Neural cell (in vitro differentiated cells): ENCODE results near the gene TASL. TPM values are rescaled to one million over a fixed set of nuclear protein-coding genes. Genes with fewer than 3 reads are reported as not detected.

Experiments
- H2AFZ ChIP-seq: fragments of 200-600, 300-800 bp; sonication (generic), shearing (Covaris generic); 2 replicates; pipeline ENCODE4 v1.6.0; 2014; ENCODE audit warnings: low read depth, mild to moderate bottlenecking, antibody characterized with exemption, low read length, moderate library complexity
- H3F3A ChIP-seq: fragments of 200-600 bp; shearing (Covaris generic); 2 replicates; pipeline ENCODE4 v1.6.1; 2016; ENCODE audit warnings: mild to moderate bottlenecking, moderate library complexity, mixed read lengths, antibody characterized with exemption, low read length; ENCODE audit not compliant: insufficient read depth, poor library complexity, severe bottlenecking
- H3K27ac ChIP-seq: fragments of 200-600, 300-800 bp; sonication (generic), shearing (Covaris generic); 2 replicates; pipeline ENCODE4 v1.5.1; 2014; ENCODE audit warnings: mild to moderate bottlenecking, low read length, moderate library complexity
- H3K27me3 ChIP-seq: fragments of 300-800, 200-600 bp; sonication (generic), shearing (Covaris generic); 2 replicates; pipeline ENCODE4 v1.6.0; 2014; ENCODE audit warnings: mild to moderate bottlenecking, low read depth, low read length, moderate library complexity; ENCODE audit not compliant: insufficient read depth
- H3K36me3 ChIP-seq: fragments of 300-800, 200-600 bp; sonication (generic), shearing (Covaris generic); 2 replicates; pipeline ENCODE4 v1.5.1; 2014; ENCODE audit warnings: mild to moderate bottlenecking, antibody characterized with exemption, low read length, moderate library complexity; ENCODE audit not compliant: insufficient read depth
- H3K4me2 ChIP-seq: fragments of 300-800, 200-600 bp; sonication (generic), shearing (Covaris generic); 2 replicates; pipeline ENCODE4 v1.6.0; 2014; ENCODE audit warnings: mild to moderate bottlenecking, low read length
- H3K4me3 ChIP-seq: fragments of 300-800, 200-600 bp; sonication (generic), shearing (Covaris generic); 2 replicates; pipeline ENCODE4 v1.5.1; 2014; ENCODE audit warnings: mild to moderate bottlenecking, low read length, moderate library complexity
- H3K79me2 ChIP-seq: fragments of 200-600 bp; shearing (Covaris generic); replicated peaks from 2 replicates; pipeline ENCODE4 v1.6.0; 2014; ENCODE audit warnings: mild to moderate bottlenecking, low read length, moderate library complexity; ENCODE audit not compliant: insufficient read depth
- H3K9ac ChIP-seq: fragments of 300-800, 200-600 bp; sonication (generic), shearing (Covaris generic); 2 replicates; pipeline ENCODE4 v1.6.1; 2016; ENCODE audit warnings: mild to moderate bottlenecking, low read length, mixed read lengths
- H3K9me2 ChIP-seq: fragments of 200-600 bp; shearing (Covaris generic); 2 replicates; pipeline ENCODE4 v1.6.1; 2016; ENCODE audit warnings: mild to moderate bottlenecking, low read length, mixed read lengths; ENCODE audit not compliant: insufficient read depth
- H3K9me3 ChIP-seq: fragments of 200-600, 300-800 bp; sonication (generic), shearing (Covaris generic); 2 replicates; pipeline ENCODE4 v1.6.1; 2016; ENCODE audit warnings: mild to moderate bottlenecking, mixed run types, low read length, moderate library complexity, mixed read lengths
- H4K20me1 ChIP-seq: fragments of 200-600 bp; shearing (Covaris generic); 2 replicates; pipeline ENCODE4 v1.6.1; 2016; ENCODE audit warnings: mild to moderate bottlenecking, mixed run types; ENCODE audit not compliant: insufficient read depth
- EP300 ChIP-seq: fragments of 450-650 bp; conservative IDR thresholded peaks from 2 replicates; pipeline ENCODE4 v1.6.1; 2014; ENCODE audit warnings: antibody characterized with exemption, mild to moderate bottlenecking, moderate library complexity; ENCODE audit not compliant: poor library complexity, severe bottlenecking
- EZH2 ChIP-seq: fragments of 200-600, 300-800 bp; shearing (Covaris generic), sonication (generic); IDR thresholded peaks from 2 replicates; pipeline ENCODE4 v1.6.1; 2014; ENCODE audit warnings: antibody characterized with exemption, low read length, borderline replicate concordance, mild to moderate bottlenecking; ENCODE audit not compliant: insufficient read depth, poor library complexity, severe bottlenecking
- MXI1 ChIP-seq: fragments of 450-650 bp; conservative IDR thresholded peaks from 2 replicates; pipeline ENCODE4 v1.6.1; 2014; ENCODE audit warnings: antibody characterized with exemption, mild to moderate bottlenecking; ENCODE audit not compliant: poor library complexity, severe bottlenecking
- POLR2AphosphoS5 ChIP-seq: IDR thresholded peaks from 2 replicates; pipeline ENCODE4 v1.6.1; 2012
- RAD21 ChIP-seq: fragments of 450-650 bp; conservative IDR thresholded peaks from 2 replicates; pipeline ENCODE4 v1.6.1; 2014; ENCODE audit warnings: antibody characterized with exemption, mild to moderate bottlenecking, moderate library complexity
- SMC3 ChIP-seq: fragments of 450-650 bp; conservative IDR thresholded peaks from 2 replicates; pipeline ENCODE4 v1.6.1; 2014; ENCODE audit warnings: antibody characterized with exemption, mild to moderate bottlenecking, moderate library complexity; ENCODE audit not compliant: poor library complexity
- TAF1 ChIP-seq: IDR thresholded peaks from 2 replicates; pipeline ENCODE4 v1.6.1; 2012; ENCODE audit warnings: low read depth
- polyA plus RNA-seq: library from polyadenylated mRNA; depleted of rRNA; stranded (reverse); fragments of >200 nt; gene quantifications from 2 replicates; pipeline ENCODE4 v1.2.3, GENCODE V29; 2014
- TF ChIP-seq, protein P1 (sequence below): fragments of 450-650 bp; IDR thresholded peaks from 2 replicates; pipeline ENCODE4 v1.5.1; 2014; ENCODE audit warnings: antibody characterized with exemption, mild to moderate bottlenecking, moderate library complexity; ENCODE audit not compliant: poor library complexity, severe bottlenecking
- TF ChIP-seq, protein P2 (sequence below): IDR thresholded peaks from 2 replicates; pipeline ENCODE4 v1.6.1; 2012; ENCODE audit warnings: borderline replicate concordance

The TASL gene
- polyA plus RNA-seq, 1 donor from 2014 or later: not detected

DNA sequence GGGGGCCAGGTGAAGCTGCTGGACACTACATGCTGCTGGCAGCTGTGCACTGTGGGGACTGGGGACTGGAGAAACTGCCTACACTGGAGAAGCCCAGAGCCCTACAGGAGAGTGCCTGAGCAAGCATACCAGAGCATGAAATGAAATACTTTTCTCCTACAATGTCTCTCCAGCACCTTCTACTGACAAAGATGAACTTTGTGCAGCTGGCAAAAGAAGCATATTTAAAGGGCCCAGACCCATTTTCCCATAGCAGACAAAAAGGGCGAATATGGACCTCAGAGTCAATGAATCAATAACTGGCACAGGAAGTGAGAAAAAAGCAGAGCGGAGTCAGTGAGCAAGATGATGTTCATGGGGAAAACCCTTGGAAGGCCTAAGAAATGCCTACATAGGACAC is 44.8 kb upstream of the TASL start:
- H3K79me2 ChIP-seq: no peaks in the 10 kb centered on the region
- TF ChIP-seq, protein P1, sequence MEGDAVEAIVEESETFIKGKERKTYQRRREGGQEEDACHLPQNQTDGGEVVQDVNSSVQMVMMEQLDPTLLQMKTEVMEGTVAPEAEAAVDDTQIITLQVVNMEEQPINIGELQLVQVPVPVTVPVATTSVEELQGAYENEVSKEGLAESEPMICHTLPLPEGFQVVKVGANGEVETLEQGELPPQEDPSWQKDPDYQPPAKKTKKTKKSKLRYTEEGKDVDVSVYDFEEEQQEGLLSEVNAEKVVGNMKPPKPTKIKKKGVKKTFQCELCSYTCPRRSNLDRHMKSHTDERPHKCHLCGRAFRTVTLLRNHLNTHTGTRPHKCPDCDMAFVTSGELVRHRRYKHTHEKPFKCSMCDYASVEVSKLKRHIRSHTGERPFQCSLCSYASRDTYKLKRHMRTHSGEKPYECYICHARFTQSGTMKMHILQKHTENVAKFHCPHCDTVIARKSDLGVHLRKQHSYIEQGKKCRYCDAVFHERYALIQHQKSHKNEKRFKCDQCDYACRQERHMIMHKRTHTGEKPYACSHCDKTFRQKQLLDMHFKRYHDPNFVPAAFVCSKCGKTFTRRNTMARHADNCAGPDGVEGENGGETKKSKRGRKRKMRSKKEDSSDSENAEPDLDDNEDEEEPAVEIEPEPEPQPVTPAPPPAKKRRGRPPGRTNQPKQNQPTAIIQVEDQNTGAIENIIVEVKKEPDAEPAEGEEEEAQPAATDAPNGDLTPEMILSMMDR: no peak
- TF ChIP-seq TAF1 (no peak), POLR2AphosphoS5 (no peak), EZH2 (no peak), EP300 (no peak), RAD21 (no peak)
- H2AFZ ChIP-seq: no peak overlapping the region
- no peak overlapping the region for H3K4me2 ChIP-seq
- H3K27me3 ChIP-seq: no peaks in the 10 kb centered on the region
- no peak overlapping the region for H3K4me3 ChIP-seq
- no peak overlapping the region for H3K27ac ChIP-seq
- H3K36me3 ChIP-seq: no peaks in the 10 kb centered on the region
- no peaks in the 10 kb centered on the region for H4K20me1 ChIP-seq
- H3F3A ChIP-seq: no peaks in the 10 kb centered on the region
- no peak overlapping the region for H3K9ac ChIP-seq
- no peaks in the 10 kb centered on the region for H3K9me3 ChIP-seq
- H3K9me2 ChIP-seq: no peaks in the 10 kb centered on the region

DNA sequence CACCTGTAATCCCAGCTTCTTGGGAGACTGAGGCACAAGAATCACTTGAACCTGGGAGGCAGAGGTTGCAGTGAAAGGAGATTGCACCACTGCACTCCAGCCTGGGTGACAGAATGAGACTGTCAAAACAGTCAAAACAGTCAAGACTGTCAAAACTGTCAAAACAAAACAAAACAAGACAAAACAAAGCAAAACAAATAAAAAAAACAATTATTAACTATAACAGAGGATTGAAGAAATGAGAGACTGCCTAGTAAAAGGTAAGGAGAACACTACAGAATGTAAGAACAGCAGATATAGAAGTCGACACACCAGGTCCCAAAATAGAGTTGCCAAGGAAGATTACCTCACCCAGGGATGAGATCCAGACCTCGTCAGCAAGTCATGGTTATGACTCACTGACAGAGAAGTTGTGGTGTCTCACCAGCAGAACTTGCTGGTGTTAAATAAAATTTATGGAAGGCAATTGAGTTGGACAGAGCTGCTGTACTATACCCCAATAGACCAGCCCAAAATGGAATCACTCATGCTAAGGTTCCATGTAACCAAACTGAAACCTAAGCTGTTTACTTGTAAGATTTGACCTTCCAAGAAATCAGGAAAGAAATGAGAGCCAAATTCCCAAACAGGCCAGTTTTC is 43.5 kb upstream of the TASL start:
- Histone ChIP-seq H3K36me3 (no peaks in the 10 kb centered on the region), H4K20me1 (no peaks in the 10 kb centered on the region), H3F3A (no peaks in the 10 kb centered on the region), H3K79me2 (no peaks in the 10 kb centered on the region), H3K9me3 (no peaks in the 10 kb centered on the region), H2AFZ (no peak overlapping the region), H3K27me3 (no peaks in the 10 kb centered on the region), H3K4me3 (no peak overlapping the region), H3K27ac (no peak overlapping the region), H3K9ac (no peak overlapping the region), H3K9me2 (no peaks in the 10 kb centered on the region), H3K4me2 (no peak overlapping the region)
- no peak for TF ChIP-seq EZH2
- no peak for TF ChIP-seq MXI1
- no peak for TF ChIP-seq POLR2AphosphoS5
- TF ChIP-seq EP300: no peak
- no peak for TF ChIP-seq SMC3

DNA sequence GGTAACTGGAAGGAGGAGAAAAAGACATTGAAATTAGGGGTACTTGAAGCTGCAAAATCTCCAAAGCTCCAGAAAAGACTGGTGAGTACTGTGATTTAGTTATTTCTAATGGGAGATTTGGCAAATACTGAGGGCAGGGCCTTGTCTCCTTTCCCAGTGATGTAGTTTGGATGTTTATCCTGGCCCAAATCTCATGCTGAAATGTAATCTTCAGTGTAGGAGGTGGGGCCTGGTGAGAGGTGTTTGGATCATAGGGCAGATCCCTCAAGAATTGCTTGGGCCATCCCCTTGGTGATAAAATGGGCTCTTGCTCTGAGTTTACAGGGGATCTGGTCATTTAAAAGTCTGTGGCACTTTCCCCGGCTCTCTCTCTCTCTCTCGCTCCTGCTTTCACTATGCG is 42.6 kb upstream of the TASL start:
- Histone ChIP-seq H3K9me3 (no peaks in the 10 kb centered on the region), H3K36me3 (no peaks in the 10 kb centered on the region), H3F3A (no peaks in the 10 kb centered on the region), H3K4me3 (no peak overlapping the region), H3K9me2 (no peaks in the 10 kb centered on the region), H3K27ac (no peak overlapping the region), H4K20me1 (no peaks in the 10 kb centered on the region), H3K9ac (no peak overlapping the region), H3K79me2 (no peaks in the 10 kb centered on the region), H2AFZ (no peak overlapping the region), H3K27me3 (no peaks in the 10 kb centered on the region), H3K4me2 (no peak overlapping the region)
- TF ChIP-seq EZH2 (no peak), MXI1 (no peak), SMC3 (no peak)
- TF ChIP-seq, protein P2, sequence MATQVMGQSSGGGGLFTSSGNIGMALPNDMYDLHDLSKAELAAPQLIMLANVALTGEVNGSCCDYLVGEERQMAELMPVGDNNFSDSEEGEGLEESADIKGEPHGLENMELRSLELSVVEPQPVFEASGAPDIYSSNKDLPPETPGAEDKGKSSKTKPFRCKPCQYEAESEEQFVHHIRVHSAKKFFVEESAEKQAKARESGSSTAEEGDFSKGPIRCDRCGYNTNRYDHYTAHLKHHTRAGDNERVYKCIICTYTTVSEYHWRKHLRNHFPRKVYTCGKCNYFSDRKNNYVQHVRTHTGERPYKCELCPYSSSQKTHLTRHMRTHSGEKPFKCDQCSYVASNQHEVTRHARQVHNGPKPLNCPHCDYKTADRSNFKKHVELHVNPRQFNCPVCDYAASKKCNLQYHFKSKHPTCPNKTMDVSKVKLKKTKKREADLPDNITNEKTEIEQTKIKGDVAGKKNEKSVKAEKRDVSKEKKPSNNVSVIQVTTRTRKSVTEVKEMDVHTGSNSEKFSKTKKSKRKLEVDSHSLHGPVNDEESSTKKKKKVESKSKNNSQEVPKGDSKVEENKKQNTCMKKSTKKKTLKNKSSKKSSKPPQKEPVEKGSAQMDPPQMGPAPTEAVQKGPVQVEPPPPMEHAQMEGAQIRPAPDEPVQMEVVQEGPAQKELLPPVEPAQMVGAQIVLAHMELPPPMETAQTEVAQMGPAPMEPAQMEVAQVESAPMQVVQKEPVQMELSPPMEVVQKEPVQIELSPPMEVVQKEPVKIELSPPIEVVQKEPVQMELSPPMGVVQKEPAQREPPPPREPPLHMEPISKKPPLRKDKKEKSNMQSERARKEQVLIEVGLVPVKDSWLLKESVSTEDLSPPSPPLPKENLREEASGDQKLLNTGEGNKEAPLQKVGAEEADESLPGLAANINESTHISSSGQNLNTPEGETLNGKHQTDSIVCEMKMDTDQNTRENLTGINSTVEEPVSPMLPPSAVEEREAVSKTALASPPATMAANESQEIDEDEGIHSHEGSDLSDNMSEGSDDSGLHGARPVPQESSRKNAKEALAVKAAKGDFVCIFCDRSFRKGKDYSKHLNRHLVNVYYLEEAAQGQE: no peak
